Esophagus squamous epithelium (tissue), 5 donors: Measurements from ENCODE around the gene FAM53B. TPM values are rescaled to one million over a fixed set of nuclear protein-coding genes. Genes with fewer than 3 reads are reported as not detected.

ENCODE experiments used
- DNase-seq: peaks from one replicate; lab custom pipeline; 2025; lab: John Stamatoyannopoulos, UW
- H3K27ac ChIP-seq, 4 donors: fragments of 200-600 bp; sonication (generic); one replicate each; pipeline ENCODE4 v1.5.1; 2016 to 2019; ENCODE audit warnings: mild to moderate bottlenecking in 1 of 4
- H3K27me3 ChIP-seq, 4 donors: fragments of 200-600 bp; sonication (generic); 1 replicate in 3 of 4; 2 replicates in 1 of 4; pipeline versions ENCODE4 v1.5.1 to v1.6.0; 2017 to 2021; ENCODE audit warnings: antibody characterized with exemption in 1 of 4
- H3K36me3 ChIP-seq, 3 donors: fragments of 200-600 bp; sonication (generic); one replicate each; pipeline ENCODE4 v1.5.1; 2016 to 2019
- H3K4me1 ChIP-seq, 3 donors: fragments of 200-600 bp; sonication (generic); one replicate each; pipeline ENCODE4 v1.5.1; 2017 to 2019
- H3K4me3 ChIP-seq, 4 donors: fragments of 200-600 bp; sonication (generic); 1 replicate in 3 of 4; 2 replicates in 1 of 4; pipeline ENCODE4 v1.5.1; 2016 to 2019; ENCODE audit warnings: mild to moderate bottlenecking in 2 of 4, moderate library complexity in 1 of 4
- H3K9me3 ChIP-seq, 3 donors: fragments of 200-600 bp; sonication (generic); one replicate each; pipeline ENCODE4 v1.5.1; 2016 to 2019
- CTCF ChIP-seq, 6 experiments: fragments of 450-650 bp in 4 of 6; fragments of 200-600 bp in 2 of 6; sonication (generic) in 2 of 6; IDR thresholded peaks; one replicate each; pipeline ENCODE4 v1.5.1; 2016 to 2019; ENCODE audit warnings: antibody characterized with exemption in 6 of 6, mild to moderate bottlenecking in 4 of 6, moderate library complexity in 4 of 6
- POLR2A ChIP-seq, 4 donors: fragments of 450-650 bp; IDR thresholded peaks; one replicate each; pipeline ENCODE4 v1.6.1; 2017; ENCODE audit warnings: antibody characterized with exemption in 4 of 4, mild to moderate bottlenecking in 4 of 4, moderate library complexity in 3 of 4
- WGBS, 2 donors: methylation state at CpG; one replicate each; pipeline ENCODE4 v1.1.5; 2018; 5-methylcytosine and 5-hydroxymethylcytosine counted together
- intact Hi-C: fragments of 100-400 bp; cut with DNase I; formaldehyde crosslinking; loops from one replicate; pipeline ENCODE4 v1.15.0; 2022
- total RNA-seq, 4 donors: library from RNA; depleted of rRNA; stranded (reverse); fragments of >200 nt; gene quantifications; one replicate each; pipeline ENCODE4 v1.1.0, GENCODE V29; 2016
- donor health status: DM: yes; HTN: yes; CAD: no.

Gene FAM53B
- total RNA-seq, 4 donors from 2014 or later = 27.4 to 54.2 (median 31.5) TPM

GRCh38 chr10:124739986-124740368, 4.2 kb downstream of the FAM53B start:
- DNase-seq = no peak
- intact Hi-C loops = loop anchor here (5.0 to 10.0 kb wide), 2 partner anchors 85 to 177 kb away; no protein-coding TSS in a partner anchor
- 7 to 17% methylated on average over 7 of the region's 7 CpGs for WGBS, 2 donors
- Histone ChIP-seq H3K9me3 (no peaks in the 10 kb centered on the region), H3K27ac (peak overlapping the region; percentile 93 to 95 (median 94)), H3K27me3 (no peaks in the 10 kb centered on the region), H3K4me1 (peaks cover 76 to 89% (median 77%) of the 10 kb centered on the region in 3 donors), H3K36me3 (no peaks in the 10 kb centered on the region), H3K4me3 (peak overlapping the region in 3 of 4 donors; percentile 78 to 89 (median 79))
- TF ChIP-seq POLR2A (IDR thresholded peaks at IDR 0.05) (no peak), CTCF (IDR thresholded peaks at IDR 0.05) (no peak)

DNA sequence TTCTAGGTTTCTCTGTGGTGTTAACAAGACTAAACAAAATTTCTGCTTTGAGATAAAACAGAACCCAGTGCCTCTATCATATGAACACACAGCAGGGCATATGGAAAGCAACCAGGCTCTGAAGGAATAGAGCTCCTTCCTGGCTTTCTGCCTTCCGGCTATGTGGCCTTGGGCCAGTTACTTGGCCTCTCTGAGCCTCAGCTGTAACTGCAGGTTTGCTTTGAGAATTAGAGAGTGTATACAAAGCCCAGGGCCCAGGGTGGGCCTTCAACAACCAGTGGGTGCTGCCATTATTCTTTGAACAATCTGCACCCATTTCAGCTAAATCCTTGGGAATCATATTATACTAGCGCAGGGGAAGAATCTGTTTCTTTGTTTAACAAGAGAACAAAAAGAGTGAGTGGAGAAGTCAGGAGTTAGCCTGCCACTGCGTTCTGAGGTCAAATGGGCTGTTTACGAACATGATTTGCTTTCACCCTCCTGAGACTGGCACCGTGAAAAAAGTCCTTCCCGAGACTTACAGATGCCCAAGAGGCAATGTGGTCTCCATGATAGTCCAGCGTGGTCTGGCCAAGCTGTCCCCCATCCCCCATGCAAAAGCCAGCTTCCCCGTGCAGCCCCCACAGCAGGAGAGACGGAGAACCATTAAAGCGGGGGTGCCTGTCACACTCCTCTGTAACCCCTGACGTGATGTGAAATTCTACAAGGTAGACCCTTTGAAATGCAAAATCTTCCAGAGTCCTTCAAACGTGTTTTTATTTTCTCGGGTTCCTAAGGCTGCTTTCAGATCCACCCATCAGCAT, 4.9 kb downstream of the FAM53B start:
- 36 to 45% methylated on average over 12 to 13 of the region's 13 CpGs for WGBS, 2 donors
- H3K36me3 ChIP-seq = no peaks in the 10 kb centered on the region
- no peak for TF ChIP-seq POLR2A (IDR thresholded peaks at IDR 0.05)
- TF ChIP-seq CTCF (IDR thresholded peaks at IDR 0.05) = no peak
- no peaks in the 10 kb centered on the region for H3K9me3 ChIP-seq
- intact Hi-C loops = loop anchor here (10.0 kb wide), 1 partner anchor 85 kb away; no protein-coding TSS in a partner anchor
- no peak for DNase-seq
- no peaks in the 10 kb centered on the region for H3K27me3 ChIP-seq
- H3K4me3 ChIP-seq = peak overlapping the region in 1 of 4 donors; percentile 89
- H3K4me1 ChIP-seq = peaks cover 77 to 90% (median 80%) of the 10 kb centered on the region in 3 donors
- peak overlapping the region; percentile 93 to 95 (median 94) for H3K27ac ChIP-seq

DNA sequence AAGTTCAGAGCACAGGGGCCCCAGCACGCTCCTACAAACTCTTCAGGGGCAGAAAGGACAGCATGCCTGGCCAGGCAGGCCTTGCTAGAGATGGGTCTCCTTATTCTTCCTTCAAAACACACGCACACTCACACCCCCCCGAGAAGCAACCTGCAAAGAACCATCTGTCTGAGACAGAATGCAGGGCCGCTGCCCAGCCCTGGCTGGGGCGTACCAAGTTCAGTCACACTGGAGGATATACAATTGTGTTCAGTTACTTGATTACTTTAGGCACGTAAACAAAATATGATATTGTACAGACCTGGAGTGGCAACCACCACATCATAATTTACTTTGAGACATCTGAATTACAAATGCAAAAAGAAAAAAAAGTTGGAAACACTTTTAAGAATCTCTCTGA, 5.7 kb downstream of the FAM53B start:
- Histone ChIP-seq H3K27ac (peak overlapping the region; percentile 93 to 95 (median 94)), H3K36me3 (no peaks in the 10 kb centered on the region), H3K4me3 (no peak overlapping the region), H3K9me3 (no peaks in the 10 kb centered on the region), H3K4me1 (peaks cover 77 to 99% (median 89%) of the 10 kb centered on the region in 3 donors), H3K27me3 (no peaks in the 10 kb centered on the region)
- intact Hi-C loops = loop anchor here (10.0 kb wide), 1 partner anchor 84 kb away; no protein-coding TSS in a partner anchor
- TF ChIP-seq CTCF (IDR thresholded peaks at IDR 0.05) = no peak
- no peak for TF ChIP-seq POLR2A (IDR thresholded peaks at IDR 0.05)
- WGBS, 2 donors = 42 to 58% methylated on average over 5 of the region's 6 CpGs
- DNase-seq = no peak

- 36% methylated on average over 2 of the region's 2 CpGs; no CpG with 5 or more reads in 1 of the 2 donors for WGBS, 2 donors
- Histone ChIP-seq H3K27me3 (no peaks in the 10 kb centered on the region), H3K27ac (peak overlapping the region; percentile 93 to 95 (median 94)), H3K4me3 (no peak overlapping the region), H3K4me1 (peaks cover 83 to 100% (median 96%) of the 10 kb centered on the region in 3 donors), H3K9me3 (no peaks in the 10 kb centered on the region), H3K36me3 (no peaks in the 10 kb centered on the region)
- no peak for DNase-seq
- TF ChIP-seq POLR2A (IDR thresholded peaks at IDR 0.05) (no peak), CTCF (IDR thresholded peaks at IDR 0.05) (no peak)
- intact Hi-C loops = loop anchor here (10.0 kb wide), 1 partner anchor 83 kb away; no protein-coding TSS in a partner anchor
These were observed 6.5 kb downstream of the FAM53B start for GRCh38 chr10:124737708-124738107.

DNA sequence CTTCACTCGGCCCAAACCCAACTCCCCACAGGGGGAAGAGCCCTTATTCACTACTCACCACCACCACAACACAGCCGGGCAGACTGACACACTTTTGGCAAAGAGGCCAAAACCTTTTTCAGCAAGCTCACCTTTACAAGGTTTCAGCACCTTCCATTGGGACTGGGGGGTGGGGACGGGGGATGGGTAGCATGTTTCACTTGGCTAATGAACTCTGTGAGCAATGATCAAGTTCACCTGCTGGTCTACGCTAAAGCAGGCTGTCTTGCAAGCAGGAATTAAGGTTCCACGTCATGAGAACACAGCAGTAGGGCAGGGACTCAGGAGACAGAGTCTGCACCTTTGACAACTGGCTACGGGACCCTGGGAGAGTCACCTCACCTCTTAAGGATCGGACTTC, 7.0 kb downstream of the FAM53B start:
- DNase-seq = no peak
- no peaks in the 10 kb centered on the region for H3K27me3 ChIP-seq
- H3K4me1 ChIP-seq = peaks cover 81 to 100% (median 96%) of the 10 kb centered on the region in 3 donors
- intact Hi-C loops = loop anchor here (10.0 kb wide), 1 partner anchor 82 kb away; no protein-coding TSS in a partner anchor
- WGBS, 2 donors = 37 to 39% methylated on average over 3 to 5 of the region's 7 CpGs
- H3K36me3 ChIP-seq = no peaks in the 10 kb centered on the region
- peak overlapping the region in 1 of 4 donors; percentile 37 for H3K4me3 ChIP-seq
- TF ChIP-seq POLR2A (IDR thresholded peaks at IDR 0.05) (no peak), CTCF (IDR thresholded peaks at IDR 0.05) (no peak)
- H3K9me3 ChIP-seq = no peaks in the 10 kb centered on the region
- H3K27ac ChIP-seq = peak overlapping the region; percentile 93 to 95 (median 94)
